HG03558 (cell line): ENCODE data around the gene GALNTL6.

Experiments used
- ATAC-seq: cut with Tn5 transposase; IDR thresholded peaks from one replicate; pipeline ENCODE4 v1.9.1; 2021; ENCODE audit warnings: moderate number of reproducible peaks; ENCODE audit not compliant: unreplicated experiment; ENCODE audit errors: extremely low read depth

The GALNTL6 gene

DNA sequence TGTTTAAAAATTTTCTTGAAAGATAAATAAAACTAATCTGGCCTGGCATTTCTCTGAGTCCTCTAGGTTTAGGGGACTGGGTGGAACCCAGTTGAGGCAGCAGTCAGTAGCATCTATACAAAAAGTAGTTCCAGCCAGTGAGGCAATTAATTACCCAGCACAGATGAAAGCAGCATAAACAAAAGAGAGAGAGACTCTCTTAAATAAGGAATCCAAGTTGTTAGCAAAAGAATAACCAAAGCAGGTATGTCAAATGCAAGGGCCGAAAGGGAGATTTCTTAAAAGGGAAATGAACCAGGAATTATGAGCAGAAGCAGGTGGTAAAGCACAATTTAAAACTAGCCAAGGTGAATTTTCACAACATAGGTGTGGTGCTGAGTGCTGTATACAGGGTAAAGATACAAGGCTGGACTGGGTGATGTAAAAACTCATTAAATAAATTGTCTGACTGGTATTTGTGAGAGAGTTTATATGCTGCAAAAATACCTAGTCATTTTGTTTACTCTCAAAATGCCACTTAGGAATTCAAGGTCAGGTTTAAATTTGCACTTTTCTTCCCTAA lies 1260.8 kb downstream of the GALNTL6 start:
- no peak for ATAC-seq

DNA sequence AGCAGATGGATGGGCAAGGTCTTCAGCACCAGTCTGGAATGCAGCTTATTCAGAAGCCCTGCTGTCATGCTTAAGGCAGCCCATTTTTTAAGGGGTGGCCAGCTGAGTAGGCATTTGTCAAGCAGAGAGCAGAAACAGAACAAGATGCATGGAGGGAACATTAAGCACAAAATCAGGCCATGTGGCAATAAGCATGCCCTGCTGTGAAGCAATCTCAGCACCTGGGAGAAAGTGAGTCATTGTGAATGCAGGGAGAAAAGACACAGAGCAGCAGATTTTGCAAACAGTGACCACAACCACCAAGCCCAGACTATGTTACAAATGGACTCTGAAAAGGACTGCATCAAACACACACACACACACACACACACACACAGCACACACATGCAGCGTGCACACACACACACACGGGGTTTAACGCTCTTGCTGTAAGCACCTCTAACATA lies 1261.3 kb downstream of the GALNTL6 start:
- no peak for ATAC-seq

DNA sequence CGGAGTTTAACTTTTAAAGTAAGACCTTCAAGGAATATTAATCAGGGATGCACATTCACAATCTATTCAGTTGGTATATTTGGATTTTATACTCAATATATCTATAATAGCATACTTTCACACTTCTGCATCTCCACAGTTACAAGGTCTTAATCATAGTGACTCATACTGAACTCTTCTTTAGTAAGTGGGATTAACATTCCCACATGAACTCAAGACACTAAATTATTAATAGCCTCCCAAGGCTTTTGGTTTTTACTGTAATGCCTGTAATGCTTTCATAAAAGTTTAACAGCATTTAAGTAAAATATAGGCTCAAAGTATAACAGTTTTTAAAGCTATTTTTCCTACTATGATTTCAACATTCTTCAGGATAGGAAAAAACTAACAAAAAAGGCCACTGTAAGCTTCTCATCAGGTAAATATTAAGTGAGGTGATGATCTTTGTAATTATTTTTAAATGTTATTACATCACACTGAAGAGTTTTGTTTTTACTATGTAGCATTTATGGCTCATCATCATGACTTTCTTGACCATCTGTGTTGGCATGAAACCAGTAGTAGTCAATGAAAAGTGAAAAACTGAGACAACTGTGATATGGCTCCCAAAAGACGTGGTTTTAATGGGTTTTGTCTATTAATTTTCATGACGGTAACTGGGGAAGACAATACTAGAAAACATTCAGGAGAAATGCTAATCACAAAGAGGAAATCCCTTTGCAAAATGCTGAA lies 1263.9 kb downstream of the GALNTL6 start:
- no peak for ATAC-seq

GRCh38 chr4:173088144-173088543 lies 1274.9 kb downstream of the GALNTL6 start:
- ATAC-seq = no peak
